GM12875 (cell line): Measurements from ENCODE around the gene MED15.
"Not testable (repeated sequence)": the region's sequence is repeated elsewhere in the genome, so short reads cannot be mapped to it uniquely, and the experiment has no call there.

Experiments used
- H3K4me3 ChIP-seq: one replicate; pipeline ENCODE4 v1.5.1; 2011; ENCODE audit warnings: low read depth, low read length, control low read depth
- TF ChIP-seq, protein P1 (sequence below): IDR thresholded peaks from 2 replicates; pipeline ENCODE4 v1.5.1; 2011; ENCODE audit warnings: low read depth, mild to moderate bottlenecking, control low read depth, inconsistent platforms, low read length, moderate library complexity, borderline replicate concordance; ENCODE audit not compliant: insufficient read depth

Gene MED15

DNA sequence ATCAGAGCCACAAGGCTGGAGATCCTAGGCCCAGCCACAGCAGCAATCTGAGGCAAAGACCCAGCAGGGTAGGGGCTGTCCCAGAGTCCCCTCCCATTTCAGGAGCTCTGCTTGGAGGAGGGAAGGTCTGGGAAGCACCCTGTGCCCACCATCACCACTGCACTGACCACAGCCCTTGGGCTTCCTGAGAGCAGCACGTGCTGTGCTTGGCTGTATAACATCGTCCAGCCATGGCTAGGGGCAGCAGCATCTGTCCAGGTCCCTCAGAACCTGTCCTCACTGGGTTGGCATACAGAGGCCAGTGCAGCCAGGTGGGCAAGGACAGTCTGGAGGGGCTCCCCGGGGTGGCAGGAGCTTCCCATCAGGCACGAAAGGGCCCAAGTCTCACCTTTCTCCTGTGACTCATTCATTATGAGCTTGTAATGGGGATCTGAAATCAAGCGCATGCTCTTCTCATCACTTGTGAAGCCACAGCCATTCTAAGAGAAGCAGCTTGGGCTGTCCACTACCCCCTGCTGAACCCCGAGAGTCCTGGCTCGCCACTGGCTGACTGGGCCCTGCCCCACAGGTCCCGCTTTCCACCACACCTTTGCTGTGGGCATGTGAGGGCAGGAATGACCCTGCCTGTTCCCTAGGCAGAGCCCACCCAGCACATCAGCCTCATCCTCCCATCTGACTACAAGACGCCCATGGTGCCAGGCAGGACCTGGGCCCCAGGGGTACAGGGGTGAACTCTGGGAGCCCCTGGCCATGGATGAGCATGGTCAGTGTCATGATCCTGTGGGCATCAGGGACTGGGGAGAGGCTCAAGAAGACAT lies 83.3 kb downstream of the MED15 start:
- H3K4me3 ChIP-seq, result no peak overlapping the region
- TF ChIP-seq, protein P1, sequence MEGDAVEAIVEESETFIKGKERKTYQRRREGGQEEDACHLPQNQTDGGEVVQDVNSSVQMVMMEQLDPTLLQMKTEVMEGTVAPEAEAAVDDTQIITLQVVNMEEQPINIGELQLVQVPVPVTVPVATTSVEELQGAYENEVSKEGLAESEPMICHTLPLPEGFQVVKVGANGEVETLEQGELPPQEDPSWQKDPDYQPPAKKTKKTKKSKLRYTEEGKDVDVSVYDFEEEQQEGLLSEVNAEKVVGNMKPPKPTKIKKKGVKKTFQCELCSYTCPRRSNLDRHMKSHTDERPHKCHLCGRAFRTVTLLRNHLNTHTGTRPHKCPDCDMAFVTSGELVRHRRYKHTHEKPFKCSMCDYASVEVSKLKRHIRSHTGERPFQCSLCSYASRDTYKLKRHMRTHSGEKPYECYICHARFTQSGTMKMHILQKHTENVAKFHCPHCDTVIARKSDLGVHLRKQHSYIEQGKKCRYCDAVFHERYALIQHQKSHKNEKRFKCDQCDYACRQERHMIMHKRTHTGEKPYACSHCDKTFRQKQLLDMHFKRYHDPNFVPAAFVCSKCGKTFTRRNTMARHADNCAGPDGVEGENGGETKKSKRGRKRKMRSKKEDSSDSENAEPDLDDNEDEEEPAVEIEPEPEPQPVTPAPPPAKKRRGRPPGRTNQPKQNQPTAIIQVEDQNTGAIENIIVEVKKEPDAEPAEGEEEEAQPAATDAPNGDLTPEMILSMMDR, result no peak

GRCh38 chr22:20591295-20591645 lies 83.9 kb downstream of the MED15 start:
- TF ChIP-seq, protein P1, result no peak
- no peak overlapping the region for H3K4me3 ChIP-seq

DNA sequence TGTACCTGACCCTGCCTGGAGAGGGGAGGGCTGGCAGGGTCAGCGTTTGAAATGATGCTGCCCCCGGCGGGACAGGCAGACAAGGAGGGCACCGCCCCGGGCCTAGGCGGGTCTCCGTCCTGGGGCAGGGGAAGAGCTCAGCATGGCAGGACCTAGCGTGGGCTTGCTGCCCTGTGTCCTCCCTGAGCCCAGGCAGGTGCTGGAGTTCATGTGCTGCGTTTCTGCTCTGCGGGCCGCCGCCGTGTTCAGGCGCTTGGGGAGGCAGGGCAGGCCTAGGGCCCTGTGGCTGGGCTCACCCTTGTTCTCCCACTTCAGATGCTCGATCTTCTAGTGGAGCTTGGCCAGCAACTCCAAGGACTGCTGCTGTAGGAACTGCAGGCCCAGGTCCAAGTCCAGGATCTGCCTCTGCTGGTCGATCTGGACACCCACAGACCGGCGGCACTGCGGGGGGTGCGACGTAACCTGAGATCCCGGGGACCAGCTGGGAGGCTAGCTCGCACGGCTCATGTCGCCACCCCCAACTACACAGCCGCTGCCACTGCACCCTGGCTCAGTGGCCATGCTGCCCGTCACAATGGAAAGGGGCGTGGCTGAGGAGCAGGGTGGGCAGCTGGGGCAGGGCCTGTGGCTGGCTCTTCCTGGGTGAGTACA lies 84.4 kb downstream of the MED15 start:
- no peak overlapping the region for H3K4me3 ChIP-seq

DNA sequence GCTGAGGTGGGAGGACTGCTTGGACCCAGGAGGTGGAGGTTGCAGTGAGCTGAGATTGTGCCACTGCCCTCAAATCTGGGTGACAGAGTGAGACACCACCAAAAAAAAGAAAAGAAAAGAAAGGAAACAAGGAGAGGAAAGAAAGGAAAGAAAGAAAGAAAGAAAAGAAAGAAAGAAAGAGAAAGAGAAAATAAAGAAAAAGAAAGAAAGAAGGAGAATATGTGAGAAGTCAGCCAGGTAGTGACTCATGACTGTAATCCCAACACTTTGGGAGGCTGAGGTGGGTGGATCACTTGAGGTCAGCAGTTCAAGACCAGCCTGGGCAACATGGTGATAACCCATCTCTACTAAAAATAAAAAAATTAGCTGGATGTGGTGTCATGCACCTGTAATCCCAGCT lies 86.6 kb downstream of the MED15 start:
- not testable (repeated sequence) for H3K4me3 ChIP-seq

More for the DNA sequence above, 84.4 kb downstream of the MED15 start:
- TF ChIP-seq, protein P1, result no peak

DNA sequence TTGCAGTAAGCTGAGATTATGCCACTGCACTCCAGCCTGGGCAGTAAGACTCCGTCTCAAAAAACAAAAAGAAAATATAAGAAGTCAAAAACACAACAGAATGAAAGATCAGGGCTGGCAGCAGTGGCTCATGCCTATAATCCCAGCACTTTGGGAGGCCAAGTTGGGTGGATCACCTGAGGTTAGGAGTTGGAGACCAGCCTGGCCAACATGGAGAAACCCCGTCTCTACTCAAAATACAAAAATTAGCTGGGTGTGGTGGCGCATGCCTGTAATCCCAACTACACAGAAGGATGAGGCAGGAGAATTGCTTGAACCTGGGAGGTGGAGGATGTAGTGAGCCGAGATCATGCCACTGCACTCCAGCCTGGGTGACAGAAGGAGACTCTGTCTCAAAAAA lies 87.1 kb downstream of the MED15 start:
- H3K4me3 ChIP-seq, result not testable (repeated sequence)

DNA sequence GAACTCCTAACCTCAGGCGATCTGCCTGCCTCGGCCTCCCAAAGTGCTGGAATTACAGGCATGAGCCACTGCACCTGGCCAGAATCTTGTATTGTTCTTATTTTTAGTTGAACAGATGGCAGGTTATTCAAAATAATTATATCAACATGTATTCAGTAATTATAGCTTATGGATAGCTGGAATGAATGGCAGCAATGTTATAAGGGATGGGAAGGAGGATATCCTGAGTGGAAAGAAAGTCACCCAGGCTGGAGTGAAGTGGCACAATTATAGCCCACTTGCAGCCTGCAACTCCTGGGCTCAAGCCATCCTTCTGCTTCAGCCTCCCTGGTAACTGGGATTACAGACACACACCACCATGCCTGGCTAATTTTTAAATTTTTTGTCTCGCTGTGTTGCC lies 88.1 kb downstream of the MED15 start:
- TF ChIP-seq, protein P1, result no peak

DNA sequence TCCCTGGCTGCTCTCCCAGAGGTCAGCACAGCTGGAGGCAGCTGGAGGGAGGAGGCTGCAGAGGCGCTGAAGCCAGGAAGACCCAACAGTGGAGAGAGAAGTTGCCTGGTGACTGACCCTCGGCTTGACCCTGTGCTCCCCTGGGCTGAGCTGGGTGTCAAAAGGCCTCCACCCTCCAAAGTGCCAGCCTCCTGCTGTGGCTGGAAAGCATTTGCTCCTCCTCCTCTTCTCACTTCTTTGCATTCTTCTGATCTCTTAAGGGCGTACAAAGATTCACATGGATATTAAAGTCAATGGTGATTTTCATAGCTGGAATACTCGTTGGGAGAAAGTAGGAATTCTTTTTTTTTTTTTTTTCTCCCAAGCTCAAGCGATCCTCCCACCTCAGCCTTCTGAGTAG lies 91.7 kb downstream of the MED15 start:
- TF ChIP-seq, protein P1, result no peak
- H3K4me3 ChIP-seq, result no peak overlapping the region

More for the DNA sequence above, 88.1 kb downstream of the MED15 start:
- H3K4me3 ChIP-seq, result no peak overlapping the region

DNA sequence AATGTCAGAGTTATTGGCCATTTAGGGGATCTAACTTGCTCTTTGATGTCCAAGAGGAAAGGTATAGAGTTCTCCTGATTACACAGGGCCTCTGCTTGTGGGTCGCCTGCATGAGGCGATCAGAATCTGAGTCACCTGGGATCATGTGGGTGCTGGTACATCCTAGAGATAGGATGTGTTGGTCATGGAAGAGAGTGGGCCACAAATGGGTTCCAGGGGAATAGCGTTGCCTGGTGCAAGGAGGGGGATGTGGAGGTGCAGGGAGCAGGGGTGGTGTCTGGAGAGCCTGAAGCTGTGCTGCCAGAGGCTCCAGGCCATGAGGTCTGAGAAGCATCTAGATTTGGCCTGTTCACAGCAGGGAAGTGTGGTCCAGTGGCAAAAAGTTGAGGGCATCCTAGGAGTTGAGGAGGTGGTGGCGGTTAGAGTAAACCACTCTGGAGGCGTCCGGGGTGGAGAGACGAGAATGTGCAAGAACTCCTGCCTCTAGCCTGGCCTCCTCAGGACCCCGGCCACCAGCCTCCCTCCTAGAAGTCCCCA lies 92.8 kb downstream of the MED15 start:
- no peak overlapping the region for H3K4me3 ChIP-seq
- TF ChIP-seq, protein P1, result no peak
